ENCODE measurements around the gene DNAH6.
"Not testable (repeated sequence)": the region's sequence is repeated elsewhere in the genome, so short reads cannot be mapped to it uniquely, and the experiment has no call there.

The DNAH6 gene

DNA sequence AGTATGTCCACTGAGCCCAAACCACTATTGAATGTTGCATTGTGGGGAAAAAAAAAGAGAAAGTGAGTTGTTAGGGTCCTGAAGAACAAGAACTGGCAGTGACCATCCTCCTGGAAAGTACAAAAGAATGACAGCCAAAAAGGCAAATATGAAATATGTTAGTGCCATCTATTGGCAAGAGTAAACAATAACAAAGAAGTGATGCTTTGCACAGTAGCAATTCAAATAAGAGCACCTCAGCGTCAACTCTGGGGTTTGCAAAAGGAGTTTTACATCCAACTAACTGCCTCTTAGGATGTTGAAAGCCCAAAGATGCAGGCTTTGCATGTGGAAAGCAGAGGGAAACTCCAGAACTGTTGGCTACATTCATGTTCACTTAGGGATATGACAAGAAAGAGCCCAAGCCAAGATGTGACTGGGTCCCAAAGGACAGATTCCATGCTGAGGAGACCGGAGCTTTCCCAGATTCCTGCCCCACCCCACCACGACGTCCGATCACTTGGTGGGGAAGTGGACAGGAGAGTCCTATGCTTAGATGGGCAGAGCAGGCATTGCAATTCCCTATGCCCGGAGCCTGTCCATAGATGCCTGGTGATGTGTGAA lies 349.0 kb downstream of the DNAH6 start:
- no peak for DNase-seq (ENCODE audit: low read depth in 4 of 4, low spot score in 1 of 4)

DNA sequence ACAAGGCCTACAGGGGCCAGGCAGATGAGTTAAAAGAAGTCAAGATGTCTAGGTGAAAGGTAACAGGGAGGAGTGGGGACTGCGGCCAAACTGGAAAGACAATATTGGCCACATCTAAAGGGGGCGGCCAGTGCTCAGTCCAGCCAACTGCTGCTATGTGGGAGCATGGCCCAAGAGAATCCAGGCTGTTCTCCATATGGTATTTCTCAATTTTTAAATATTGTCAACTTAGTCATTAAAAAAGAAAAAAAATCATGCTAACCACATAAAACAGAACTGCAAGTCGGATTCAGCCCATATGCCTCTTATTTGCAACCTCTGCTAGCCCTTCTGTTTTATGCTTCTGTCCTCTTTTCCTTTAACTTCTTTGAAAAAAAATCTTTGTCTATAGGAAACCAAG lies 349.8 kb downstream of the DNAH6 start:
- no peak for DNase-seq (ENCODE audit: low read depth in 4 of 4, low spot score in 1 of 4)

DNA sequence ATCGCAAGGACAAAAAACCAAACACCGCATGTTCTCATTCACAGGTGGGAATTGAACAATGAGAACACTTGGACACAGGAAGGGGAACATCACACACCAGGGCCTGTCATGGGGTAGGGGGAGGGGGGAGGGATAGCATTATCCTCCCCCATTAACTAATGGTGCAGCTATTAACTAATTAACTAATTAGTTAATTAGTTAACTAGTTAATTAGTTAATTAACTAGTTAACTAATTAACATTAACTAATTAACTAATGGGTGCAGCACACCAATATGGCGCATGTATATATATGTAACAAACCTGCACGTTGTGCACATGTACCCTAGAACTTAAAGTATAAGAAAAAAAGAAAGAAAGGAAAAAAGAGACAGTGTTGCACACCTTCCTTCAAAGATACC lies 352.0 kb downstream of the DNAH6 start:
- DNase-seq (ENCODE audit: low read depth in 4 of 4, low spot score in 1 of 4), result not testable (repeated sequence)
